ENCODE data around the gene NSL1. TPM values are rescaled to one million over a fixed set of nuclear protein-coding genes. Genes with fewer than 3 reads are reported as not detected.
A peak's percentile ranks its signal among the peaks of the same experiment; 100 is the strongest.

The NSL1 gene
- polyA plus RNA-seq, 3 donors = 16.8 to 80.3 (median 62.3) TPM

GRCh38 chr1:212754193-212754592 lies 37.4 kb downstream of the NSL1 start:
- H3K27ac Mint-ChIP-seq = peak overlapping the region; percentile 13 to 88 (median 84)
- Histone ChIP-seq H2AFZ (ENCODE audit: insufficient read depth, low read depth, low read length, poor library complexity, severe bottlenecking) (no peak overlapping the region), H3K4me1 (ENCODE audit: control insufficient read depth in 1 of 2, insufficient read depth in 2 of 2, low read length in 2 of 2) (peaks cover 48 to 57% of the 10 kb centered on the region in 2 donors), H3K27me3 (ENCODE audit: control insufficient read depth in 2 of 2, insufficient read depth in 2 of 2, low read length in 2 of 2) (no peaks in the 10 kb centered on the region), H3K4me3 (replicated peaks in 1 of 3; ENCODE audit: low read depth in 2 of 3, low read length in 3 of 3) (peak overlapping the region in 1 of 3 experiments; percentile 74), H3K9me3 (replicated peaks in 1 of 2; ENCODE audit: control insufficient read depth in 1 of 2, insufficient read depth in 1 of 2, low read length in 2 of 2) (no peaks in the 10 kb centered on the region), H3K27ac (ENCODE audit: low read depth in 1 of 2, low read length in 2 of 2) (peak overlapping the region; percentile 27 to 84), H3K36me3 (replicated peaks in 1 of 2; ENCODE audit: control insufficient read depth in 1 of 2, insufficient read depth in 2 of 2, low read length in 2 of 2) (peaks cover 6 to 12% of the 10 kb centered on the region in 2 donors), H4K20me1 (ENCODE audit: insufficient read depth, low read length) (no peaks in the 10 kb centered on the region), H3K79me2 (ENCODE audit: insufficient read depth, low read length) (peaks cover 43% of the 10 kb centered on the region), H3K9ac (ENCODE audit: insufficient read depth, low read length, poor library complexity, severe bottlenecking) (no peak overlapping the region), H3K4me2 (replicated peaks; ENCODE audit: extremely low read depth, low read length, poor library complexity, severe bottlenecking) (peak overlapping the region; percentile 90)
- no peak for TF ChIP-seq CTCF (IDR thresholded peaks at IDR 0.05)
- DNase-seq = peak; percentile 12 to 40 (median 38)
- H3K4me1 Mint-ChIP-seq = peaks cover 48% of the 10 kb centered on the region
- H3K9me3 Mint-ChIP-seq = peaks cover 0 to 2% (median 0%) of the 10 kb centered on the region in 7 donors
- peaks cover 0 to 2% (median 0%) of the 10 kb centered on the region in 3 donors for H3K27me3 Mint-ChIP-seq (ENCODE audit: low read depth in 3 of 3)
- intact Hi-C loops (cut with micrococcal nuclease) = loop anchor here (5.0 kb wide), 3 partner anchors 38 to 103 kb away; partner anchors contain the start of genes NSL1 (in 2 of the 2), TATDN3 (in 2 of the 2) and FLVCR1 (in 1 of the 2)
- peak overlapping the region in 1 of 2 donors; percentile 28 for H3K4me3 Mint-ChIP-seq
- WGBS (ENCODE audit: insufficient coverage) = 2% methylated on average over 6 of the region's 8 CpGs
- peaks cover 9 to 11% of the 10 kb centered on the region in 2 donors for H3K36me3 Mint-ChIP-seq

- Histone ChIP-seq H3K9me3 (replicated peaks in 1 of 2; ENCODE audit: control insufficient read depth in 1 of 2, insufficient read depth in 1 of 2, low read length in 2 of 2) (no peaks in the 10 kb centered on the region), H3K36me3 (replicated peaks in 1 of 2; ENCODE audit: control insufficient read depth in 1 of 2, insufficient read depth in 2 of 2, low read length in 2 of 2) (peaks cover 6 to 12% of the 10 kb centered on the region in 2 donors), H2AFZ (ENCODE audit: insufficient read depth, low read depth, low read length, poor library complexity, severe bottlenecking) (no peak overlapping the region), H3K4me2 (replicated peaks; ENCODE audit: extremely low read depth, low read length, poor library complexity, severe bottlenecking) (peak overlapping the region; percentile 90), H3K4me3 (replicated peaks in 1 of 3; ENCODE audit: low read depth in 2 of 3, low read length in 3 of 3) (peak overlapping the region in 1 of 3 experiments; percentile 74), H3K4me1 (ENCODE audit: control insufficient read depth in 1 of 2, insufficient read depth in 2 of 2, low read length in 2 of 2) (peaks cover 48 to 57% of the 10 kb centered on the region in 2 donors), H3K9ac (ENCODE audit: insufficient read depth, low read length, poor library complexity, severe bottlenecking) (no peak overlapping the region), H3K27ac (ENCODE audit: low read depth in 1 of 2, low read length in 2 of 2) (peak overlapping the region in 1 of 2 donors; percentile 84), H3K27me3 (ENCODE audit: control insufficient read depth in 2 of 2, insufficient read depth in 2 of 2, low read length in 2 of 2) (no peaks in the 10 kb centered on the region), H4K20me1 (ENCODE audit: insufficient read depth, low read length) (no peaks in the 10 kb centered on the region), H3K79me2 (ENCODE audit: insufficient read depth, low read length) (peaks cover 45% of the 10 kb centered on the region)
- Mint-ChIP-seq H3K27ac (peak overlapping the region; percentile 9 to 88 (median 84)), H3K27me3 (ENCODE audit: low read depth in 3 of 3) (no peaks in the 10 kb centered on the region), H3K4me1 (peaks cover 48% of the 10 kb centered on the region), H3K9me3 (peaks cover 0 to 2% (median 0%) of the 10 kb centered on the region in 7 donors), H3K36me3 (peaks cover 9 to 11% of the 10 kb centered on the region in 2 donors), H3K4me3 (peak overlapping the region in 1 of 2 donors; percentile 28)
- intact Hi-C loops (cut with micrococcal nuclease) = loop anchor here (5.0 kb wide), 3 partner anchors 39 to 104 kb away; partner anchors contain the start of genes NSL1 (in 2 of the 2), TATDN3 (in 2 of the 2) and FLVCR1 (in 1 of the 2)
- TF ChIP-seq CTCF (IDR thresholded peaks at IDR 0.05) = no peak
- DNase-seq = no peak
Observed at GRCh38 chr1:212753749-212754148, 37.8 kb downstream of the NSL1 start.
